Adrenal gland (tissue), 12 donors: ENCODE data around the gene PIK3R1. TPM values are rescaled to one million over a fixed set of nuclear protein-coding genes. Genes with fewer than 3 reads are reported as not detected.

Experiments used
- DNase-seq, 7 donors: peaks; one replicate each; pipeline ENCODE4 v3.0.0-alpha.2; 2019 to 2020
- H3K27ac ChIP-seq, 5 donors: fragments of 200-600 bp; sonication (generic) in 4 of 5; 1 replicate in 3 of 5; 2 replicates in 2 of 5; pipeline versions ENCODE4 v1.5.1 to v1.8.0; 2016 to 2020; ENCODE audit warnings: mild to moderate bottlenecking in 1 of 5
- H3K27me3 ChIP-seq: fragments of 200-600 bp; 2 replicates; pipeline ENCODE4 v1.8.0; 2021
- H3K36me3 ChIP-seq, 2 donors: fragments of 200-600 bp; replicated peaks in 1 of 2; 1 replicate in 1 of 2; 2 replicates in 1 of 2; pipeline versions ENCODE4 v1.5.1 to v1.8.0; 2018 to 2022
- H3K4me1 ChIP-seq, 2 donors: fragments of 200-600 bp; replicated peaks in 1 of 2; 1 replicate in 1 of 2; 2 replicates in 1 of 2; pipeline versions ENCODE4 v1.5.1 to v1.8.0; 2018 to 2021
- H3K4me3 ChIP-seq, 4 donors: fragments of 200-600 bp; sonication (generic) in 3 of 4; one replicate each; pipeline ENCODE4 v1.5.1; 2016 to 2018
- H3K9me3 ChIP-seq, 3 donors: fragments of 200-600 bp; sonication (generic) in 1 of 3; replicated peaks in 1 of 3; 1 replicate in 2 of 3; 2 replicates in 1 of 3; pipeline versions ENCODE4 v1.5.1 to v1.8.0; 2016 to 2021
- POLR2A ChIP-seq, 2 donors: fragments of 450-650 bp; IDR thresholded peaks; one replicate each; pipeline ENCODE4 v1.6.1; 2017; ENCODE audit warnings: antibody characterized with exemption in 2 of 2, mild to moderate bottlenecking in 2 of 2, moderate library complexity in 1 of 2
- WGBS, 4 donors: extraction: QIAGEN DNeasy Blood & Tissue Kit in 2 of 4; methylation state at CpG; one replicate each; pipeline versions ENCODE4 v1.1.5 to v1.1.7; 2013 to 2017; 5-methylcytosine and 5-hydroxymethylcytosine counted together
- intact Hi-C, 2 donors: fragments of 100-400 bp; cut with DNase I; formaldehyde crosslinking; loops; one replicate each; pipeline versions ENCODE4 v1.14.1 to v1.15.0; 2022 to 2023
- polyA plus RNA-seq, 3 donors: library from polyadenylated mRNA; stranded (reverse); fragments of 200-250 nt in 2 of 3; fragments of 350-450 nt in 1 of 3; fragmentation: Illumina TruSeq in 1 of 3; extraction: RNeasy Lipid Tissue Mini Kit (QIAGEN cat#74804) in 1 of 3; gene quantifications; one replicate each; pipeline ENCODE4 v1.2.3, GENCODE V29; 2013 to 2014
- total RNA-seq, 9 donors: library from RNA; depleted of rRNA in 4 of 9; stranded (reverse); fragments of >200 nt in 4 of 9; fragments of 120-200 nt in 1 of 9; fragmentation: NEBNext Ultra II Directional in 1 of 9; extraction: Animal tissue kit (Norgen Biotek cat#: 25700) in 1 of 9; gene quantifications; one replicate each; pipeline versions ENCODE4 v1.1.0 to v1.2.4, GENCODE V29; 2013 to 2023
- TF ChIP-seq, protein P1 (sequence below), 6 experiments: fragments of 450-650 bp in 4 of 6; fragments of 200-600 bp in 2 of 6; sonication (generic) in 1 of 6; IDR thresholded peaks; 1 replicate in 5 of 6; 2 replicates in 1 of 6; pipeline versions ENCODE4 v1.5.1 to v1.8.0; 2016 to 2021; ENCODE audit warnings: antibody characterized with exemption in 6 of 6, mild to moderate bottlenecking in 2 of 6, moderate library complexity in 1 of 6
- donor health status: healthy with polysubstance abuse.
- donor health status: Bipolar disorder and iron deficiency.
- donor health status: DM: yes; HTN: yes; CAD: no.
- donor health status: DM: no; HTN: no; CAD: no.
- donor health status: DM: no; HTN: no; CAD: no.
- donor health status: DM: yes; HTN: yes; CAD: no.

PIK3R1 gene
- total and polyA plus RNA-seq, 12 donors, result 4.9 to 110 (median 48.2) TPM

DNA sequence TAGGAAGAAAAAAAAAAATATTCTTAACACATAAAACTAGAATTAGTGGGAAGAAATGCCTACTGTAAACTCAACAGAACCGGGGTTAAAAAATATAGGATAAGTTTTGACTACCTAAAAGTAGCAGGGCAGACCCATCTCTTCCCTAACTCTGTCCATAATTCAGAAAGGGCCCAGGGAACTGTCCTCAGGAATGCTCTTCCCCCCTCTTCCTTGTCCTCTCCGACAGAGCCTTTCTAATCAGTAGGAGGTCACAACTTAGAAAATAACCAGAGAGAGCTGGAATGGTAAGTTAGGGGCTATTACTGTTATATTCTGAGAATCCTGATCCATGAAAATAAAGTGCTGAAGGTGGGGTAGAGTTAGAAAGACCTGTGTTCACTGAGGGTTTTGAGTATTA lies 22.2 kb downstream of the PIK3R1 start:
- Histone ChIP-seq H3K9me3 (no peaks in the 10 kb centered on the region), H3K36me3 (no peaks in the 10 kb centered on the region), H3K27me3 (no peaks in the 10 kb centered on the region), H3K4me1 (peaks cover 18 to 67% of the 10 kb centered on the region in 2 donors), H3K4me3 (no peak overlapping the region), H3K27ac (peak overlapping the region in 4 of 5 donors; percentile 10 to 72 (median 46))
- no peak for DNase-seq
- intact Hi-C loops, result no loop called here
- TF ChIP-seq, protein P1, sequence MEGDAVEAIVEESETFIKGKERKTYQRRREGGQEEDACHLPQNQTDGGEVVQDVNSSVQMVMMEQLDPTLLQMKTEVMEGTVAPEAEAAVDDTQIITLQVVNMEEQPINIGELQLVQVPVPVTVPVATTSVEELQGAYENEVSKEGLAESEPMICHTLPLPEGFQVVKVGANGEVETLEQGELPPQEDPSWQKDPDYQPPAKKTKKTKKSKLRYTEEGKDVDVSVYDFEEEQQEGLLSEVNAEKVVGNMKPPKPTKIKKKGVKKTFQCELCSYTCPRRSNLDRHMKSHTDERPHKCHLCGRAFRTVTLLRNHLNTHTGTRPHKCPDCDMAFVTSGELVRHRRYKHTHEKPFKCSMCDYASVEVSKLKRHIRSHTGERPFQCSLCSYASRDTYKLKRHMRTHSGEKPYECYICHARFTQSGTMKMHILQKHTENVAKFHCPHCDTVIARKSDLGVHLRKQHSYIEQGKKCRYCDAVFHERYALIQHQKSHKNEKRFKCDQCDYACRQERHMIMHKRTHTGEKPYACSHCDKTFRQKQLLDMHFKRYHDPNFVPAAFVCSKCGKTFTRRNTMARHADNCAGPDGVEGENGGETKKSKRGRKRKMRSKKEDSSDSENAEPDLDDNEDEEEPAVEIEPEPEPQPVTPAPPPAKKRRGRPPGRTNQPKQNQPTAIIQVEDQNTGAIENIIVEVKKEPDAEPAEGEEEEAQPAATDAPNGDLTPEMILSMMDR (IDR thresholded peaks at IDR 0.05), result no peak
- no peak for TF ChIP-seq POLR2A (IDR thresholded peaks at IDR 0.05)
- 28 to 64% (median 60%) methylated on average over 2 of the region's 2 CpGs for WGBS, 4 donors

DNA sequence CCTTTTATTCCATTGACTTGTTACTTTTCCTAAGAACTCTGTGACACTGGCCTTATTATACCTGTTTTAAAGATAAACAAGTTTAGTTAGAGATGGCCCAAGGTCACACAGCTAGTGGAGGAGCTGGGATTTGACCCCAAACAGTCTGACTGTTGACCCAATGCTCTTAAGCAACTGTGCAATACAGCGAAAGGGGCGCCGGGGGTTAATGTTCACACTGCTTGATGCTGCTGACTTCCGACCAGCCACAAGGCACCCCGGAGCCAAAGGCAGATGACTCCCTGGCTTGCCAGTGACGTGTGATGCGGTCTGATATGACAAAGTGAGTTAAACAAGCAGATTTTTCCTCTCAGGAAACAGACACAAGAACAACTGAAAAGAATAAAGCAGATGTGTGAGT lies 23.9 kb downstream of the PIK3R1 start:
- H3K4me1 ChIP-seq, result peaks cover 24 to 72% of the 10 kb centered on the region in 2 donors
- intact Hi-C loops, result no loop called here
- WGBS, 4 donors, result 0 to 2% (median 1%) methylated on average over 7 of the region's 7 CpGs

DNA sequence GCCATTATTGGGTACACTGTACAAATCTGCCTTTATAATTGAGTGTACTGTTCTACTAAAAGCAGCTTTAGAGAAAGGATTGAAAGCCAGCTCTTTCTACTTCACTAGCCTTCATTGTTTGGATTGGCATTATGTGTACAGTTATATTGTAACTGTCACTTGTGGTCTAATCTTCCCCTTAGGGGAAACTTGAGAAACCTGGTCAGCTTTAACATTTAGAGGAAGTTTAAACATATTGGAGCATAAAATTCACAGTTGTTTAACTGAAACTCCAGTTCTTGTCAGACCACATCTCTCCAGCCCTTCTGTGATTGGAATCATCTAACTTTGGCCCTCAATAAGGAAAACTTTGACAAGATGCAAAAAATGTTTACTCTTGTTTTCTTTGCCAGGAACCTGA lies 24.6 kb downstream of the PIK3R1 start:
- Histone ChIP-seq H3K36me3 (no peaks in the 10 kb centered on the region), H3K9me3 (no peaks in the 10 kb centered on the region), H3K27me3 (no peaks in the 10 kb centered on the region), H3K4me1 (peaks cover 29 to 79% of the 10 kb centered on the region in 2 donors), H3K27ac (peak overlapping the region in 4 of 5 donors; percentile 32 to 72 (median 55)), H3K4me3 (no peak overlapping the region)
- no peak for DNase-seq
- TF ChIP-seq, protein P1 (IDR thresholded peaks at IDR 0.05), result no peak
- TF ChIP-seq POLR2A (IDR thresholded peaks at IDR 0.05), result no peak
- intact Hi-C loops, result no loop called here

More for the DNA sequence above, 23.9 kb downstream of the PIK3R1 start:
- TF ChIP-seq, protein P1 (IDR thresholded peaks at IDR 0.05), result peak in 1 of 6 experiments; percentile 20
- no peak for TF ChIP-seq POLR2A (IDR thresholded peaks at IDR 0.05)
- H3K27me3 ChIP-seq, result no peaks in the 10 kb centered on the region
- DNase-seq, result peak; percentile 74 to 96 (median 88)
- H3K27ac ChIP-seq, result peak overlapping the region in 4 of 5 donors; percentile 27 to 72 (median 57)
- no peaks in the 10 kb centered on the region for H3K36me3 ChIP-seq
- peak overlapping the region in 1 of 4 donors; percentile 6 for H3K4me3 ChIP-seq
- no peaks in the 10 kb centered on the region for H3K9me3 ChIP-seq

DNA sequence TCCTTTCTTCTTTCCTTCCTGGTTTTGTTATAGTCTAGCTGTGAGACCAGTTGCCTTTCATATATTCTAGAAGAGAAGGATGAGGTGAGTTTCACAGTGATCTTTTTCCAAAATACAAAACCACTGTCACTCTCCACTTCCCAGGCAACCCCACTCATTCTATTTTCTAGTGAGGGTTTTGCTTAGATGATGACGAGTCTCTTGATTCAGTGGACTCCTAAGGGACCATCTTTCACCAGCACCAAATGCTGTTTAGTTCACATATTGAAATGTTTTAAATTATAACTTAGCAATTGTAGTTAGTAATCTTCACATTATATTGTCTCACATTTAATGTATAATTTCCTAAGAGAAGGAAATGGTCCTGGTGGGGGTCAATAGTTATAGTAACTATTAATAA lies 25.2 kb downstream of the PIK3R1 start:
- no peaks in the 10 kb centered on the region for H3K27me3 ChIP-seq
- no peak overlapping the region for H3K4me3 ChIP-seq
- DNase-seq, result no peak
- peaks cover 32 to 84% of the 10 kb centered on the region in 2 donors for H3K4me1 ChIP-seq
- no peak for TF ChIP-seq POLR2A (IDR thresholded peaks at IDR 0.05)
- TF ChIP-seq, protein P1 (IDR thresholded peaks at IDR 0.05), result no peak
- H3K36me3 ChIP-seq, result no peaks in the 10 kb centered on the region
- intact Hi-C loops, result no loop called here
- H3K9me3 ChIP-seq, result no peaks in the 10 kb centered on the region
- peak overlapping the region in 2 of 5 donors; percentile 57 to 72 for H3K27ac ChIP-seq
- WGBS, 4 donors, result 63 to 74% (median 70%) methylated on average over 1 of the region's 1 CpG
